Measurements from ENCODE around the gene CD8B2.
"Not testable (repeated sequence)": the region's sequence is repeated elsewhere in the genome, so short reads cannot be mapped to it uniquely, and the experiment has no call there.

The CD8B2 gene

GRCh38 chr2:106511934-106512333, 24.8 kb downstream of the CD8B2 start:
- not testable (repeated sequence) for DNase-seq (ENCODE audit: low read depth)

- DNase-seq (ENCODE audit: low read depth) = not testable (repeated sequence)
Observed at GRCh38 chr2:106513391-106513790, 26.2 kb downstream of the CD8B2 start.

- DNase-seq (ENCODE audit: low read depth) = not testable (repeated sequence)
Observed at GRCh38 chr2:106514827-106515226, 27.7 kb downstream of the CD8B2 start.

- DNase-seq (ENCODE audit: low read depth) = no peak
Observed at GRCh38 chr2:106516436-106516835, 29.3 kb downstream of the CD8B2 start.

- no peak for DNase-seq (ENCODE audit: low read depth)
Observed at GRCh38 chr2:106516864-106517263, 29.7 kb downstream of the CD8B2 start.

- DNase-seq (ENCODE audit: low read depth) = no peak
Observed at GRCh38 chr2:106517329-106517728, 30.2 kb downstream of the CD8B2 start.

GRCh38 chr2:106519767-106520166, 32.6 kb downstream of the CD8B2 start:
- DNase-seq (ENCODE audit: low read depth) = no peak

GRCh38 chr2:106521016-106521415, 33.9 kb downstream of the CD8B2 start:
- no peak for DNase-seq (ENCODE audit: low read depth)

GRCh38 chr2:106523976-106524665, 37.0 kb downstream of the CD8B2 start:
- DNase-seq (ENCODE audit: low read depth) = no peak

GRCh38 chr2:106530866-106531265, 43.7 kb downstream of the CD8B2 start:
- DNase-seq (ENCODE audit: low read depth) = no peak

GRCh38 chr2:106531676-106532214, 44.6 kb downstream of the CD8B2 start:
- DNase-seq (ENCODE audit: low read depth) = no peak

GRCh38 chr2:106532236-106532635, 45.1 kb downstream of the CD8B2 start:
- no peak for DNase-seq (ENCODE audit: low read depth)

- DNase-seq (ENCODE audit: low read depth) = no peak
Observed at GRCh38 chr2:106534471-106534870, 47.3 kb downstream of the CD8B2 start.

- DNase-seq (ENCODE audit: low read depth) = no peak
Observed at GRCh38 chr2:106536490-106536889, 49.3 kb downstream of the CD8B2 start.

GRCh38 chr2:106537047-106537446, 49.9 kb downstream of the CD8B2 start:
- DNase-seq (ENCODE audit: low read depth) = no peak

- DNase-seq (ENCODE audit: low read depth) = no peak
Observed at GRCh38 chr2:106537791-106538191, 50.6 kb downstream of the CD8B2 start.

GRCh38 chr2:106540886-106541285, 53.7 kb downstream of the CD8B2 start:
- no peak for DNase-seq (ENCODE audit: low read depth)

- DNase-seq (ENCODE audit: low read depth) = no peak
Observed at GRCh38 chr2:106541333-106541732, 54.2 kb downstream of the CD8B2 start.

GRCh38 chr2:106542746-106543359, 55.7 kb downstream of the CD8B2 start:
- DNase-seq (ENCODE audit: low read depth) = peak; percentile 62

- no peak for DNase-seq (ENCODE audit: low read depth)
Observed at GRCh38 chr2:106545007-106545406, 57.8 kb downstream of the CD8B2 start.

GRCh38 chr2:106546391-106546990, 59.3 kb downstream of the CD8B2 start:
- no peak for DNase-seq (ENCODE audit: low read depth)

GRCh38 chr2:106547164-106547903, 60.2 kb downstream of the CD8B2 start:
- no peak for DNase-seq (ENCODE audit: low read depth)
